DMS 273 treated with DMSO at 0.1 percent for 48 hours (cell line): ENCODE results near the gene BHLHE41.

Experiments used
- DNase-seq: peaks from one replicate; lab custom pipeline; 2025; lab: John Stamatoyannopoulos, UW

The BHLHE41 gene

DNA sequence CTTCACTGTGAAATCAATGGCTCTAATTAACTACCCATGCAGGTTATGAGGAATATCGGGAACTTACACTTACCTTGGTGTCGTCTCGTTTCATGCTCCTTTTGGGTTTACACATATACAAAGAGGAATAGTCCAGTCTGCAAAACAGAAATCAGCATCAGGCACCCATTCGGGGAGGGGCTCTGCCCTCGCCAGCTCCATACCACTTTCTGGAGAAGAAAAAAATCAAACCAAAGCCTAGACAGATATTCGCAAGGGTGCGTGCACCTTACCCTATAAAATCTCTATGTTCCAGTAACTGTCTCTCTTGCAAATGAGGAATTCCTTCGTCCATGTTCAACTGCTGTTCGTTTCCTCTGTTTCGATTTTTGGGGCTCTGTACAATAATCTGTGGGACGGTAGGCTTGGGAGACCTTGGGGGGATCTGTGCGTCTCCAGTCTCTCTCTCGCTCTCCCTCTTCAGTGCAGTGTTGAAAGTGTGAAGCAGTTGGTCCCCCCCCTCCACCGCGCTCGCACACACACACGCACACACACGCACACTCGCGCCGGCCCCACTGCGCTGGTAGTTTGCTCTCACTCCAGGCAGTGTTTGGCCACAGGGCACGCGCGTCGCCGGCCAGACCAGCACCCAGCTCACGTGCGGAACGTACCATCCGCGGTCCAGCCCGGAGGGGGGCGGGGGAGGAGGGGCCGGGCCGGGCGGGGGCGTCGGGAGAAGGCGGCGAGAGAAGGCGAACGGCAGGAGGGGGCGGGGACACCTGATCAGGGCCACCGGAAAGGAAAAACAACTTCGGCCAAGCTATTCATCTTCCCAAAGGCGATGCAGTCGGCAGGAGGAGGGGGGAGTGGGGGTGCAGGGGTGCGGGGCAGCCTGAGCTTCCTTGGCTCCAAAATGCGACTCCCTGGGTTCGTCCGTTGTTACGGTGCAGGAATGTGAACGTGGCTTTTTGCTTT lies at the start of gene BHLHE41:
TSS of gene BHLHE41 (minus strand) at position 592 of the 954 bp plus-strand sequence. CDS start at position 334, 258 bp downstream.
- DNase-seq = no peak

DNA sequence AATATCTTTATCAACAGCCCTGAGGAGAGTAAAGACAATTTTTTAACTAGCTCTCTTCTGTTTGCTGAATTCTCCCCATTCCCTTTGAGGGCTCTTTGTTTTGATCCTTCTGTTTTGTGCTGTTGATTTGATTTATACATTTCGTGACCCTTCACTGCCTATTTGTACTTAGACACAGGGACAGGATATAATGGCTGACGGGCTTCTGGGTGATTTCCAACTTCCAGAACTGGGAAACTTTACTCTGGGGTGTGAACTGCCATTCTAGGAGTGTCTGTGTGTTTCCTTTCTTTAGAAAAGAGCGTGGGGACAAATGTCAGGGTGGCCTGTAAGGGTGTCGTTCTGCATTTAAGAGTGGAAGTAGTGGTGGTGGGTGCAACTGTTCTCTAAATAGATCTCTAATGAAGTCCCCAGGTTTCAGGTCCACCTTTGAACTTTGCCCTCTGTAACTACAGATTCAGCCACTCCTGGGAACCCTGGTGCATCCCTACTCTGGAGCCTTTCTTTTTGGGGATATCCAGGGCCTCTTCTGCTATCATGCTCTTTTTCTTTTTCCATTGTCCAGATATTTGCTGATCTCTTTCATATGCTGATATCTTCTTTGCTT lies 48.2 kb upstream of the BHLHE41 start:
- no peak for DNase-seq

DNA sequence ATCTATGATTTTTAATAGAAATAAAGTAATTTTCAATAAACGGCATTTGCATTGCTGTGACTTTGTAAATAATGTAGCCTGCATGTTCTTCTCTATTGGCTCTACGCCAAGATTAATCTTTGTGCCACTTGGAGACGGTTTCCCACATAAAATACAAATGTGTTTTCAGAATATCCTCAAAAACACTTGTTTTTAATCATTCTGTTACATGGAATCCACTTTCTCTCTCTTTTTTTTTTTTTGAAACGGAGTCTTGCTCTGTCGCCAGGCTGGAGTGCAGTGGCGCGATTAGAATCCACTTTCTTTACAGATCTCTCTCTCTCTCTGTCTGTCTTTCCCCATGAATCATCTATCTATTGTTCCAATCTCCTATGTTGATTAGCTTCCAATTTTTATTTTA lies 47.7 kb upstream of the BHLHE41 start:
- no peak for DNase-seq

DNA sequence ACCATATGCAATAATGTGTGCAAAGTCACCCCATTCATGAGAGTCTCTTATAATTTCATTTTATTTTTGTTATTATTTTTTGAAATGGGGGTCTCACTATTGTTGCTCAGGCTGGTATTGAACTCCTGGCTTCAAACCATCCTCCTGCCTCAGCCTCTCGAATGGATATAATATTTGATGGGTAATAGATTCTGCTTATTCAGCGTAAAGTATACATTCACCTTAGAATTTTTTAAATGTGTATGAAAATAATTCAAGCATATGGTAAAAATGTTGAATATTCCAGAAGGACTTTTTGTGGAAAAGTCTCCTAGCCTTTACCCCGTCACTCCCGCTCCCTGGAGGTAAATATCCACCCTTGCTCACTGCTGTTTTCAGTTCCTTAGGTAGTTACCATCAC lies 47.2 kb upstream of the BHLHE41 start:
- DNase-seq = no peak

DNA sequence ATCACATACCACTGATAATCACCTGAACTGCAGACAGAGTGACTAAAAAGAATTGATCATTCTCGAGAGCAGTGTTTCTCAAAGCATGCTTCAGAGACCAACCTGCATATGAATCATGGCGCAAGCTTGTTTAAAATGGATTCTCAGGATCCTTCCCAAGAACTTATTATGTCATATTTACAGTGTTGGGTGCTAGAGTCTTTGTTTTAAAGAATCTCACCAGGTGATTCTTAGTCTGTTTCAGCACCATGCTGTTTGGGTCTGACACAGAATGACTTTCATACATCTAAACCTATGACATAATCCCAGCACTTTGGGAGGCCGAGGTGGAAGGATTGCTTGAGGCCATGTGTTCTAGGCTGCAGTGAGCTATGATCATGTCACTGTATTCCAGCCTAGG lies 39.3 kb upstream of the BHLHE41 start:
- DNase-seq = no peak

DNA sequence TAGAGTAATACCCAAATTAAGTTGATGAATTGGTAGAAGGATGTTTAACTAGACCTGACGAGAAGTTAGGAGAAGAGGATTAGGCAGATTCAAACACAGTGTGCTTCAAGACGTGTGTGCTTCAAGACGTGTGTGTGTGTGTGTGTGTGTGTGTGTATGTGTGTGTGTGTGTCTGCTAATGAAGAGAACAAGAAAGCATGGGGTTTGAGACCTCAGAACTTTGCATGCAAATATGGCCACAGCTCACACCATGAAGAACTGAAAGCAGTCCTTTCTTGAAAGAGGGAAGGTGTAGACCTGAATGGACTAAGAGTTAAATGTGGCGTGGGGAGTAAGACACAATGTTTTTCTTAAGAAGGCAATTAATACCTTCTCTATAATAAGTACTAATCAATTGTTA lies 38.1 kb upstream of the BHLHE41 start:
- no peak for DNase-seq

DNA sequence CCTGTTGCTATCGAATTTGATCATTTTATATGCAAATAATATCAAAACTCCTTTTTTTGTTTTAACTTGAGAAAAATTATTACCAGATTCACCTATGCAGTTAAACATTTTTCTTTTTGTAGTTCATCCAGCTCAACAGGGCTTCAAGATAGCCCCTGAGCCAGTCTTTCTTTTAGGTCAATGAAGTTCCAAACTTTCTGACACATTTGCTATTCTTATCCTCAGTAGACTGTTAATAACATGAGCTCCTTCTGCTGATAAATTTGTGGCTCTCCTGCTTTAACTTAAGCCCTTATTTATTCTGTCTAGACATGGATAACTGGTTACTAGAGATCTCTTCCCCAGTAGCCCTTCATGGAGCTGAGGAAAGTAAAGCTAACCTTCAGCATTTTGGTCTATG lies 37.3 kb upstream of the BHLHE41 start:
- no peak for DNase-seq

DNA sequence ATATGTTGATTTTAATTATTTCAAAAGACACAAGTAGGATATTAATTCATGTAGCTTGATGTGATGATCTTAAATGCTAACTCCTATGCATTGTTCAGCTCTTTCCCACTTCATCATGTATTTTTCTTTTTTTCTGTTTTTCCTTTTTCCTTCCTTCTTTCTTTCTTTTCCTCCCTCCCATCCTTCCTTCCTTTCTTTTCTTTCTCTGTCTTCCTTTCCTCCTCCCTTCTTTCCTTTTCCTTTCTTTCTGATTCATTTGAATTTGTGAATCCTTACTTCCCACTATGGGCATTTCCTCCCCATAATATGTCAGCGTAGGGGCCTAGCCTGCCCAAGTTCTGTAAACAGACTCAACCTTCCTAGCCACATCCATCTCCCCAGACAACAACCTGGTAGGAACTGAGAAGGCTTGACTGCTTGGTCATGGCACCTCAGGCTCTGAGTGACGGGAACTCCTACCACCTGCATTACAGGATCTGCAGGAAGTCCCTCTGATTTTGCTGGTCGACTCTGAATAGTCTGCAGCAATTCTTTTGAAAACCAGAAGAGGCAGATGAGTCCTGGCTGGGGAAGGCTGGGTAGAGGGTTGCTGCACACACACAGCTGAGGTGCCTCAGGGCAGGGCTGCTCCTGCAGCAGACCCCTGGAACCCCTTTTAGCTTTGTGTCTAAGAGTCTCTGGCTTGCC lies 33.4 kb upstream of the BHLHE41 start:
- DNase-seq = no peak

DNA sequence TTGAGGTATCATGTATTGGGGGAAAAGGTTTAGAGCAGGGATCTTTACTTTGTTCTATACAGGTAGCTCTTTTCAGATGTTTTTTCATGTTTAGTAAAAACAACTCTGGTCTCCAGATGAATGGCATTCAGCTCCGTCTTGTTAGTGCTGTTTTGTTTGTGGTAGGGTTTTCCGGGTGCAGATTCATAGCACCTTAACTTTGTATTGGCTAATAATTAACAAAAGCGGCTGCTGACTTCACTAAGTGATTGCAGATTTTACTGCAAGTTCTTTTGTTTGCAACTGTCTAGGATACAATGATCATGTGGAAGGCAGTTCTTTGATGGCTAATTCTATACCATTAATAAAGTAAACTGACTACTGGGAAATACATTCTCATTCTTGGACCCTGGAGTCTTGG lies 32.2 kb upstream of the BHLHE41 start:
- DNase-seq = no peak

DNA sequence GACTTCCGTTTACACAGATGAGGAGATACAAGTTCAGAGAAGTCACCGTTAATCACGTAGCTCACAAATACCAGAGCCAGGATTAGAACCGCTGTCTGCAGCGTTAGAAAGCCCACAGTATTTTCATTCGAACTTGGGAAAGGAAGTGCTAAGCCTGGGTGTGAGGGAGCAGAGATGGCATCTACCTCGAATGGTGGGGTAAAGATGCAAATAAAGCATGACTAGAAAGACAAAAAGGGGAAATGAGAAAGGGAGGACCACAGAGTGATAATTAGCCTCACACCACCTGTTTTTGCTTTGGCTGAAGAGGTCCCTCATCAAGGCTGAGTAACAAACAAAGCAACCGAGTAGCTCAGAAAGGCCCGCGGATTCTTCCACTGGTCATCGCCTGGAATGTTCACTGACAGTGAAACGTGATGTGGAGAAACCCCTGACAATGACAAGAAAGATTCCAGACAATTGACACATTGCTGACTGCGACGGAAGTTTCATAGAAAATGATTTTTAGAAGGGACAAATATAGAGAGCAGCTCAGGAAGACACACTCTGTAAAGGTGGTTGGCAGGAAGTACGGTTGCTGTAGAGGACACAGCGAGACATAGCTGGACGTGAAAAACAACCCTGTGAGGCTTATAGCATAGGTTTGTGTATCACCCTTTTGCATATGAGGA lies 31.5 kb upstream of the BHLHE41 start:
- DNase-seq = no peak

DNA sequence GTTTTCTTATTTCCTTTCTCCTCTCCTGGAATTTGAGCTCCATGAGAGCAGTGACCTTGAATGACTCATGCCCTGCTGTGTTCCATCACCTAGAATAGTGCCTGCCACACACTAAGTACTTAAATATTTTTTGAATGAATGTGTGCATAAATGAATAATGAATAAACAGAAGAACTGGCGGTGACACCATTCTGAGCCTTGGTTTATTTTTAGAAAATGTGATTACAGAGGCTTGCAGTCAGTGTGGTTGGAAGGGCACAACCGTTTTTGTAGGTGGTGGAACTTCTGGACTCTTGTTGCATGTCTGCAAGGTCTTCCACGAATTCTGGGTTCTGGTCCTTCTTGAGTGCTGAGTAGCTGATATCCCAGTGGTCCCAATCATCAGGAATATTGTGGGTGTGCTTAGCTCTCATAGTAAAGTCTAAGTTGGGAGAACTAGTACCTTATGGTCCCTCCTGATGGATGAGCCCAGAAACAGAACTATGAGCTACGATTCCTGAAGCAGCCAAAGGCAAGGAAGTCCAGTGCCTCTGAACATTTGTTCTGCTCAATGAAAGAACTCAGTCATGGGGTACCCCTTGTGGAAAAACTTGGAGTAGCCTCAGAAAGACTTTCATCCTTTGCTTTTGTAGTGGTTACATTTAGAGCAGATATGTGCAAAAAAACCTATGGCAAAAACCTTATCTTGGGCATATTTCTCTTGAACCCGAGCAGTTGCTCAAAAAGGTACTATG lies 28.8 kb upstream of the BHLHE41 start:
- no peak for DNase-seq

DNA sequence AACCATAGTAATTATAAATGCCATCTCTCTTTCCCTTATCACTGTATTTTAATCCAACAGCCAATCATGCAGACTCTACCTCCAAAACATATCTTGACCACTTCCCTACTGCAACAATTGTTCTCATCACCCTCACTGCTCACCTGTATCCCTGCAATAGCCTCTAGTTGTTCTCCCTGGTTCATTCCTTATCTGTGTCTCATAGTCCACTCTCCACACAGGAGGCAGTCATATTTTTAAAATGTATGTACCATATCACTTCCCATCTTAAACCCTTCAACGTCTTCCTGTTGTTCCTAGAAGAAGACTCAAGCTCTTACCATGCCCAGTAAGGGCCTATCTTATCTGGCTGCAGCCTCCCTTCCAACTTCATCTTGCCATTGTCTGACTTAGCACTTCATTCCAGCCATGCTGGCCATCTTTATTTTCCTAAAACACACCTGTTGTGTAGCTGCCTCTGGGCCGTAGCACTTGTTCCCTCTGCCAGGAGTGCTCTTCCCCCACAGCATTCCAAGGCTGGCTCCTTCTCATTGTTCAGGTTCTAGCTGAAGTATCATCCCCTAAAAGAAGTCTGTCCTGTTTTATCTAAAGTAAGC lies 27.8 kb upstream of the BHLHE41 start:
- DNase-seq = no peak

DNA sequence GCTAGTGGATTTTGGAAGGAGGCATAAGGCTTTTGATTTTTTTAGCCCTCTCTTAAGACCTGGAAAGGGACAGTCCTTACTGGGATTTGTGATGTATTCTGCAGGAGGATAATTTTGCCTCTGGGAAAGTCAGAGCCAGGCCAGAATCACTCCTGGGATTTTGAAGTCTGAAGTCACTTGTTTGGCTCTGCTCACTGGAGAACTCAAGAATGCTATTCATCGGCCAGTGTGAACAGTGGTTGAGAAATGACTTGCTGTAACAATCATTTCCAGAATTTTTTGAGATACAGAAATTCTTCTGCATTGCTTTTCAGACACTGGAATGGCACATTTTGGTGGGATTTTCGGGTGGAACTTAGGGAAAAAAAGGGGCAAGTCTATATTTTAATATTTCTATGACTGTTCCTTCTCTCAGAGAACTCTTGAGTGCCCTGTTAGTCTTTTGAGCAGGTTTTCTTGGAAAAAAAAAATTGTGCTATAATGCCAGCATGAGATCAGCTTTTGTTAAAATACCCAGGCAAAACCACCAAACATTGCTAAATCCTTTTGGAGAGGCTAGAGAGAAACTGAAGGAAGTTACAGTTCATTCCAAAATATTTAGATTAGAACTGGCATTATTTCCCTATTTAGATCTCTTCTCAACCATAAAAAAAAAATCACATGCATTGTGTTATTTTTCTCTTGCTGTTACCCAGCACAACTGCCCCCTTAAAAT lies 26.1 kb upstream of the BHLHE41 start:
- no peak for DNase-seq

DNA sequence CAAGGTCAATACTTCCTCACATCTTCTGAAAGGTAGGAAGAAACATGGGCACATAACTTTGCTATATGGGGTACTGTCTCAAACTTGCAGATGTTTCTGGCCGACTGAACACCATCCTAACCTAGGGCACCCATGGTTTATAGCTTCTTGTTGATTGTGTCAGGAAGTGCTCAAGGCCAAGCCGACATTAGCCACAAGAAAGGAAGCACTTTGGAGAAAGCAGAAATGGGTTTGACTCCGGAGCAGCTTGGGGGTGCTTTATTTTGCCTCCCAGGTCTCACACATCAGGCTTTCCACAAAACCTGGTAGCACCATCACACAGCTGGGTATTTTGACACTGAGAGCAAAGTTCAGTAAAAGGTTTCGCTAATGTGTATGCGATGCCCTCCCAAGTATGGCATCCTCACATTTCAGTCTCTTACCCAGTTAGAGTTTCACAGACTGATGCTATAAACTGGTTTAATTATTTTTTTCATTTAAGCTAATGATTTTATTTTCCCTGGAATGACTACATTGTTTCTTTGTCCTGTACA lies 25.2 kb upstream of the BHLHE41 start:
- DNase-seq = no peak

DNA sequence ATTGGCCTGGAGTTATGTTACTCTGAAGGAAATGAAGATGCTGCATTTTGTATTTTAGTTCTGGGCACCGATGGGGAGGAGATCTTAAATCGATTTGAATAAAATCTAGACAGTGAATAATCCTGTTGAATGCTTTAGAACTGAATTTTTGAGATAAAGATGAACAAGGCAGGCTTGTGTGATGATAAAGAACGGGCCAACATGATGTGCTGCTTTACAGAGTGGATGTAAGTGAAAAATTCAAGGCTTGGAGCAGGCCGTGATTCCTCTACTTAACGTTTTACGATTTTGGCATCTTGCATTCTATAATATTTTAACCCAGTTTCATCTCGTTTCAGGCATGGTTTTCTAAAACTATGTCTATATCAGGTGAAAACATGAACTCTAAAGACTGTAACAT lies 23.5 kb upstream of the BHLHE41 start:
- no peak for DNase-seq

DNA sequence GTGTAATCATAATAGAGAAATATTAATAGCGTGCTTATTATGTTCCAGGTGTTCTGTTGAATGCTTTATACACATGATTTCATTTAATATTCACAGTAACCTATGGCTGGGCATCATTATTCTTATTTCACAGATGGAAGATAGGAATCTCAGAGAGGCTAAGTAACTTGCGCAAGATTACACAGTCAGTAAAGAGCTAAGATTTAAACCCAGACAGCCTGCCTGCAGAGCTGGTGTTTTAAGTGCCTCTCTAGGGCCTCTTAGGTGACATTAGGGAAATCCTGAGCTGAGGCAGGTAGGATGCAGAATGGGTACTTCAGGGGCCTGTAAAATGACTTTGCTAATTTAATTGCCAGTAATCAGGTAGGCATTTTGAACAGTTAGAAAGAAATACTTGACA lies 18.5 kb upstream of the BHLHE41 start:
- no peak for DNase-seq

DNA sequence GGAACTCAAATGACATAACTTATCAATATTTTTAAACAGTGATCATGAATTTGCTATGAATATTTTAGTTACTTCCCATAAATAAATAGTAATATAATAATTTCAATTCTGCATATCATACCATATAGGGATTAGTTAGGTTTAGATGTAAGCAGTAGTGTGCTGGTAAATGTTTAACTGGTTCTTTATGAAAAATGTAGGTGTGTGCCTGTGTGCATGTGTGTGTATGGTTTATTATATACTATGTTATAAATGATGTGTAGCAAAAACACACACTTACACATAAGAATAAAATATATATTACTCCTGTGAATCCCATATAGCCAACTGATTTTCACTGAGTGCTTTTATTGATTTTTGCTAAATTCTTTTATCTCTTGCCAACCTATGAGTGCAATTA lies 14.0 kb upstream of the BHLHE41 start:
- no peak for DNase-seq

DNA sequence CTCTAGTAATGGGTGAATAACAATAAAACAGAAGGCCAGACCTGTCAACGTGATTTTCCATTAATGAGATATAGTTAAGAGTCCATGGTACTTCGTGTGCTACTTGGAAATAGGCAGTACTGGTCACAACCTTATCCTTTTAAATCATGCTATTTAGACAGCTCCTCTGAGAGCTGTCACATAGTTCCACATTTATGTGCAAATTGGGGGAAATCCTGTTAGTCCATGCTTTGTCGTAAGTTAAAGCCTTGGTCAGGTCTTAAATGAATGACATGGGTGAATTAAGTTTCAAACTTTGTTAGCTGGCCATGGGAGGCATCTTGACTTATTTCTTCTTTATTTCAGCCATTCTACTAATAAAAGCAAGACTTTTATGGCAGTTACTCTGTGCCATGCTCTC lies 11.9 kb upstream of the BHLHE41 start:
- DNase-seq = no peak

DNA sequence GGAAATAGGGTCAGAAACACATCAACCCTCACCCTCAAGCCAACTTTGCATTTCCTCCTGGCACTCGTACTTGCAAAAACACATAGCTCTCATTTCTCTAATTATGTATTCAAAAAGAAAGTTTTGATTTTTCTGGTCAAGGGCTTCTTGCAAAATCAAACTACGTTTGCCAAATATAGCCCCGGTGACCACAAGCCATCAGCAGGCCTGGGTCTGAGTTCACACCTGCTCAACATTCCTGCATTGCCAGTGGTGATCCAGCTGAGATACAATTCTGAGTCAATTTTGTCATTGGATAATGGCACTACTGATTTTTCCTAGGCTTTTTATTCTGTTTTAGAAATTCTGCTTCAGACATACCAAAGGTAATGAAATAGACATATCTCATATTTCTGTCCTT lies 10.7 kb upstream of the BHLHE41 start:
- DNase-seq = no peak

DNA sequence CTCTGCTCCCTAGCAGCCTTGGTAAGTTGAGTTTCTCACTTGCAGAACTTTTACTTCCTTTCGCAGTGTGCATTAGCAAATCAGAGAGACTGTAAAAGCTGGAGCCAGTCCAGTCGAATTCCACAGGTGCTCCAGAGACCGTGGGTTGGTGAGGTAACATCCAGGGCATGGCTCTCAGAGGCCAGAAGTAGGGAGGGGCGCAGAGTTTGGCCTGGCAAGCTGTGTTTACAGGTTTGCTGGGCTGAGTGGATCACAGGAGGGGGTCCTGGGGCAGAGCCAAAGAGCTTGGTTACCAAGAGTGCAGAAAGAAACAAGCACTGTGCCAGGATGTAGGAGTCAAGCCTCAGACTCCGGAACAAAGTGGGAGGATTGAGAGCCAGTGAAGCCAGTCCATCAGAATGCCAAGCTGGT lies 10.2 kb upstream of the BHLHE41 start:
- no peak for DNase-seq
